RWPE2 (cell line): ENCODE data around the gene SCML1.

Experiments used
- ATAC-seq: fragments of 200-7000 bp; cut with Tn5 transposase; 3 replicates; pipeline ENCODE4 v1.9.1; 2021; ENCODE audit warnings: low read depth
- DNase-seq: peaks from one replicate; pipeline ENCODE4 v3.0.0-alpha.2; 2020; ENCODE audit warnings: low spot score
- H3K27ac ChIP-seq: fragments of 450-650 bp; 2 replicates; pipeline ENCODE4 v1.5.1; 2017; ENCODE audit warnings: mild to moderate bottlenecking; ENCODE audit not compliant: poor library complexity, severe bottlenecking
- H3K27me3 ChIP-seq: fragments of 250-450 bp; sonication (Bioruptor Pico); 2 replicates; pipeline ENCODE4 v1.5.1; 2021; ENCODE audit warnings: mild to moderate bottlenecking, moderate library complexity; ENCODE audit not compliant: insufficient read depth, poor library complexity, severe bottlenecking
- H3K36me3 ChIP-seq: fragments of 250-450 bp; sonication (Bioruptor Pico); 2 replicates; pipeline ENCODE4 v1.5.1; 2020; ENCODE audit warnings: low read depth, mild to moderate bottlenecking, moderate library complexity
- H3K4me1 ChIP-seq: fragments of 250-450 bp; sonication (Bioruptor Pico); 2 replicates; pipeline ENCODE4 v1.5.1; 2021; ENCODE audit warnings: mild to moderate bottlenecking, moderate library complexity; ENCODE audit not compliant: insufficient read depth, poor library complexity, severe bottlenecking
- H3K4me3 ChIP-seq: fragments of 250-450 bp; sonication (Bioruptor Pico); 2 replicates; pipeline ENCODE4 v1.5.1; 2021; ENCODE audit warnings: mild to moderate bottlenecking, moderate library complexity; ENCODE audit not compliant: severe bottlenecking
- H3K9me3 ChIP-seq: fragments of 250-450 bp; sonication (Bioruptor Pico); 2 replicates; pipeline ENCODE4 v1.5.1; 2021; ENCODE audit warnings: mild to moderate bottlenecking, moderate library complexity; ENCODE audit not compliant: severe bottlenecking
- CTCF ChIP-seq: fragments of 450-650 bp; IDR thresholded peaks from one replicate; pipeline ENCODE4 v1.5.1; 2017; ENCODE audit warnings: mild to moderate bottlenecking, moderate library complexity; ENCODE audit not compliant: poor library complexity, severe bottlenecking

The SCML1 gene

GRCh38 chrX:17758382-17758781 lies 21.1 kb downstream of the SCML1 start:
- Histone ChIP-seq H3K4me1 (no peaks in the 10 kb centered on the region), H3K4me3 (no peak overlapping the region), H3K36me3 (0 out of 2 replicates have a peak, but pooled peaks cover 5% of the 10 kb centered on the region), H3K27me3 (no peaks in the 10 kb centered on the region), H3K27ac (no peak overlapping the region), H3K9me3 (no peaks in the 10 kb centered on the region)
- DNase-seq (no peak), ATAC-seq (no peak)
- TF ChIP-seq CTCF = no peak

- no peak overlapping the region for H3K27ac ChIP-seq
- H3K36me3 ChIP-seq = no peaks in the 10 kb centered on the region
- ATAC-seq (no peak), DNase-seq (no peak)
- no peaks in the 10 kb centered on the region for H3K27me3 ChIP-seq
- no peak overlapping the region for H3K4me3 ChIP-seq
- no peaks in the 10 kb centered on the region for H3K9me3 ChIP-seq
- no peak for TF ChIP-seq CTCF
- H3K4me1 ChIP-seq = no peaks in the 10 kb centered on the region
Observed at GRCh38 chrX:17759990-17760389, 22.7 kb downstream of the SCML1 start.

GRCh38 chrX:17767734-17768133 lies 30.4 kb downstream of the SCML1 start:
- Histone ChIP-seq H3K9me3 (no peaks in the 10 kb centered on the region), H3K4me1 (no peaks in the 10 kb centered on the region), H3K27me3 (no peaks in the 10 kb centered on the region), H3K36me3 (no peaks in the 10 kb centered on the region), H3K4me3 (no peak overlapping the region), H3K27ac (no peak overlapping the region)
- ATAC-seq (no peak), DNase-seq (no peak)
- TF ChIP-seq CTCF = no peak

- Histone ChIP-seq H3K4me3 (no peak overlapping the region), H3K4me1 (no peaks in the 10 kb centered on the region), H3K36me3 (no peaks in the 10 kb centered on the region), H3K27ac (no peak overlapping the region), H3K27me3 (no peaks in the 10 kb centered on the region), H3K9me3 (no peaks in the 10 kb centered on the region)
- DNase-seq (no peak), ATAC-seq (no peak)
- TF ChIP-seq CTCF = no peak
Observed at GRCh38 chrX:17768997-17769396, 31.7 kb downstream of the SCML1 start.

- Histone ChIP-seq H3K36me3 (no peaks in the 10 kb centered on the region), H3K27me3 (no peaks in the 10 kb centered on the region), H3K9me3 (no peaks in the 10 kb centered on the region), H3K27ac (no peak overlapping the region), H3K4me3 (no peak overlapping the region), H3K4me1 (no peaks in the 10 kb centered on the region)
- no peak for ATAC-seq
- DNase-seq = no peak
- TF ChIP-seq CTCF = no peak
Observed at GRCh38 chrX:17769701-17770269, 32.5 kb downstream of the SCML1 start.
